Neural cell (in vitro differentiated cells): ENCODE measurements around the gene GTPBP4. TPM values are rescaled to one million over a fixed set of nuclear protein-coding genes. Genes with fewer than 3 reads are reported as not detected.

ENCODE experiments used
- H2AFZ ChIP-seq: fragments of 200-600, 300-800 bp; sonication (generic), shearing (Covaris generic); 2 replicates; pipeline ENCODE4 v1.6.0; 2014; ENCODE audit warnings: low read depth, mild to moderate bottlenecking, antibody characterized with exemption, low read length, moderate library complexity
- H3F3A ChIP-seq: fragments of 200-600 bp; shearing (Covaris generic); 2 replicates; pipeline ENCODE4 v1.6.1; 2016; ENCODE audit warnings: mild to moderate bottlenecking, moderate library complexity, mixed read lengths, antibody characterized with exemption, low read length; ENCODE audit not compliant: insufficient read depth, poor library complexity, severe bottlenecking
- H3K27ac ChIP-seq: fragments of 200-600, 300-800 bp; sonication (generic), shearing (Covaris generic); 2 replicates; pipeline ENCODE4 v1.5.1; 2014; ENCODE audit warnings: mild to moderate bottlenecking, low read length, moderate library complexity
- H3K27me3 ChIP-seq: fragments of 300-800, 200-600 bp; sonication (generic), shearing (Covaris generic); 2 replicates; pipeline ENCODE4 v1.6.0; 2014; ENCODE audit warnings: mild to moderate bottlenecking, low read depth, low read length, moderate library complexity; ENCODE audit not compliant: insufficient read depth
- H3K36me3 ChIP-seq: fragments of 300-800, 200-600 bp; sonication (generic), shearing (Covaris generic); 2 replicates; pipeline ENCODE4 v1.5.1; 2014; ENCODE audit warnings: mild to moderate bottlenecking, antibody characterized with exemption, low read length, moderate library complexity; ENCODE audit not compliant: insufficient read depth
- H3K4me2 ChIP-seq: fragments of 300-800, 200-600 bp; sonication (generic), shearing (Covaris generic); 2 replicates; pipeline ENCODE4 v1.6.0; 2014; ENCODE audit warnings: mild to moderate bottlenecking, low read length
- H3K4me3 ChIP-seq: fragments of 300-800, 200-600 bp; sonication (generic), shearing (Covaris generic); 2 replicates; pipeline ENCODE4 v1.5.1; 2014; ENCODE audit warnings: mild to moderate bottlenecking, low read length, moderate library complexity
- H3K79me2 ChIP-seq: fragments of 200-600 bp; shearing (Covaris generic); replicated peaks from 2 replicates; pipeline ENCODE4 v1.6.0; 2014; ENCODE audit warnings: mild to moderate bottlenecking, low read length, moderate library complexity; ENCODE audit not compliant: insufficient read depth
- H3K9ac ChIP-seq: fragments of 300-800, 200-600 bp; sonication (generic), shearing (Covaris generic); 2 replicates; pipeline ENCODE4 v1.6.1; 2016; ENCODE audit warnings: mild to moderate bottlenecking, low read length, mixed read lengths
- H3K9me2 ChIP-seq: fragments of 200-600 bp; shearing (Covaris generic); 2 replicates; pipeline ENCODE4 v1.6.1; 2016; ENCODE audit warnings: mild to moderate bottlenecking, low read length, mixed read lengths; ENCODE audit not compliant: insufficient read depth
- H3K9me3 ChIP-seq: fragments of 200-600, 300-800 bp; sonication (generic), shearing (Covaris generic); 2 replicates; pipeline ENCODE4 v1.6.1; 2016; ENCODE audit warnings: mild to moderate bottlenecking, mixed run types, low read length, moderate library complexity, mixed read lengths
- H4K20me1 ChIP-seq: fragments of 200-600 bp; shearing (Covaris generic); 2 replicates; pipeline ENCODE4 v1.6.1; 2016; ENCODE audit warnings: mild to moderate bottlenecking, mixed run types; ENCODE audit not compliant: insufficient read depth
- CTCF ChIP-seq: fragments of 450-650 bp; IDR thresholded peaks from 2 replicates; pipeline ENCODE4 v1.5.1; 2014; ENCODE audit warnings: antibody characterized with exemption, mild to moderate bottlenecking, moderate library complexity; ENCODE audit not compliant: poor library complexity, severe bottlenecking
- EP300 ChIP-seq: fragments of 450-650 bp; conservative IDR thresholded peaks from 2 replicates; pipeline ENCODE4 v1.6.1; 2014; ENCODE audit warnings: antibody characterized with exemption, mild to moderate bottlenecking, moderate library complexity; ENCODE audit not compliant: poor library complexity, severe bottlenecking
- EZH2 ChIP-seq: fragments of 200-600, 300-800 bp; shearing (Covaris generic), sonication (generic); IDR thresholded peaks from 2 replicates; pipeline ENCODE4 v1.6.1; 2014; ENCODE audit warnings: antibody characterized with exemption, low read length, borderline replicate concordance, mild to moderate bottlenecking; ENCODE audit not compliant: insufficient read depth, poor library complexity, severe bottlenecking
- MXI1 ChIP-seq: fragments of 450-650 bp; conservative IDR thresholded peaks from 2 replicates; pipeline ENCODE4 v1.6.1; 2014; ENCODE audit warnings: antibody characterized with exemption, mild to moderate bottlenecking; ENCODE audit not compliant: poor library complexity, severe bottlenecking
- POLR2AphosphoS5 ChIP-seq: IDR thresholded peaks from 2 replicates; pipeline ENCODE4 v1.6.1; 2012
- RAD21 ChIP-seq: fragments of 450-650 bp; conservative IDR thresholded peaks from 2 replicates; pipeline ENCODE4 v1.6.1; 2014; ENCODE audit warnings: antibody characterized with exemption, mild to moderate bottlenecking, moderate library complexity
- REST ChIP-seq: IDR thresholded peaks from 2 replicates; pipeline ENCODE4 v1.6.1; 2012; ENCODE audit warnings: borderline replicate concordance
- SMC3 ChIP-seq: fragments of 450-650 bp; conservative IDR thresholded peaks from 2 replicates; pipeline ENCODE4 v1.6.1; 2014; ENCODE audit warnings: antibody characterized with exemption, mild to moderate bottlenecking, moderate library complexity; ENCODE audit not compliant: poor library complexity
- TAF1 ChIP-seq: IDR thresholded peaks from 2 replicates; pipeline ENCODE4 v1.6.1; 2012; ENCODE audit warnings: low read depth
- polyA plus RNA-seq: library from polyadenylated mRNA; depleted of rRNA; stranded (reverse); fragments of >200 nt; gene quantifications from 2 replicates; pipeline ENCODE4 v1.2.3, GENCODE V29; 2014

Gene GTPBP4
- polyA plus RNA-seq, 1 donor from 2014 or later: 32.7 TPM

GRCh38 chr10:1003884-1004670 lies 15.8 kb downstream of the GTPBP4 start:
- no peaks in the 10 kb centered on the region for H3K9me3 ChIP-seq
- H3F3A ChIP-seq: no peaks in the 10 kb centered on the region
- no peak overlapping the region for H3K4me2 ChIP-seq
- H3K79me2 ChIP-seq: no peaks in the 10 kb centered on the region
- H2AFZ ChIP-seq: no peak overlapping the region
- no peaks in the 10 kb centered on the region for H3K9me2 ChIP-seq
- H3K27ac ChIP-seq: no peak overlapping the region
- no peak overlapping the region for H3K9ac ChIP-seq
- H3K27me3 ChIP-seq: no peaks in the 10 kb centered on the region
- no peak overlapping the region for H3K4me3 ChIP-seq
- H3K36me3 ChIP-seq: peaks cover 21% of the 10 kb centered on the region
- TF ChIP-seq RAD21 (no peak), EZH2 (no peak), POLR2AphosphoS5 (no peak), MXI1 (no peak), TAF1 (no peak), REST (no peak), SMC3 (no peak), CTCF (no peak), EP300 (no peak)
- H4K20me1 ChIP-seq: no peaks in the 10 kb centered on the region

- TF ChIP-seq SMC3 (no peak), TAF1 (no peak), CTCF (no peak), MXI1 (no peak), EP300 (no peak), EZH2 (no peak), POLR2AphosphoS5 (no peak), RAD21 (no peak), REST (no peak)
- Histone ChIP-seq H3K79me2 (no peaks in the 10 kb centered on the region), H3K9me3 (no peaks in the 10 kb centered on the region), H3K4me2 (no peak overlapping the region), H3K27me3 (no peaks in the 10 kb centered on the region), H3K36me3 (peaks cover 15% of the 10 kb centered on the region), H3K9me2 (no peaks in the 10 kb centered on the region), H3K4me3 (no peak overlapping the region), H3K27ac (no peak overlapping the region), H3K9ac (no peak overlapping the region), H4K20me1 (no peaks in the 10 kb centered on the region), H2AFZ (no peak overlapping the region), H3F3A (no peaks in the 10 kb centered on the region)
These were observed 18.3 kb downstream of the GTPBP4 start for GRCh38 chr10:1006573-1006972.
